NK-92 treated with Interleukin-12 subunit alpha and Interleukin-12 subunit beta, amount 100 ng/mL, for 24 hours (cell line): Measurements from ENCODE around the gene CCNT1.

Experiments
- DNase-seq: peaks from one replicate; lab custom pipeline; 2025; lab: John Stamatoyannopoulos, UW

CCNT1 gene

GRCh38 chr12:48640854-48641253 lies 75.7 kb downstream of the CCNT1 start:
- no peak for DNase-seq

DNA sequence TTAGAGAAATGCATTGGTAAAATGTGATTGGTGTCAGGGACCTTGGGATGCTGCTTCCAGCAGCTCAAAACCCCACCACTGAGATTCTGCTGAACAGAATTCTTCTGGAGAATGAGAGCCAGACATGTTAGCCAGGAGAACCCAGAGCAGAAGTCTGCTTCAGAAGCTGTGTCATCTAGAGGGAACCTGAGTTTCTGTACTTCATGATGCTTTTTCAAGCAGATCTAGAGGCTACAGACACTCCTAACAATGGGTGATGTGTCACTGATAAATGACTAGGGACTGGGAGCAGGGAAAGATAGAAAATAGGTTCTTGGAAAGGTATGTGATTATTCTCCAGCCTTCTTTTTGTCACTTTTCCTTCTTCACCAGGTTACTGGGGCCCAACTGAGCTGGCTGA lies 76.1 kb downstream of the CCNT1 start:
- no peak for DNase-seq
